Dermis microvascular lymphatic vessel endothelial cell (primary cell): ENCODE measurements around the gene LFNG. TPM values are rescaled to one million over a fixed set of nuclear protein-coding genes. Genes with fewer than 3 reads are reported as not detected.

Experiments used
- DNase-seq, 2 donors: peaks; one replicate each; pipeline versions ENCODE4 v3.0.0 to v3.0.0-alpha.2; 2010; ENCODE audit warnings: low read depth in 2 of 2
- total RNA-seq: library from RNA; depleted of rRNA; stranded (reverse); fragments of >200 nt; gene quantifications from 2 replicates; pipeline ENCODE4 v1.2.1, GENCODE V29; 2014

LFNG gene
- total RNA-seq, 1 donor from 2014 or later, result 19.5 TPM

- DNase-seq, result no peak
These were observed 36.7 kb upstream of the LFNG start for GRCh38 chr7:2482725-2483451.

- no peak for DNase-seq
These were observed 36.1 kb upstream of the LFNG start for GRCh38 chr7:2483494-2483893.

- no peak for DNase-seq
These were observed 34.7 kb upstream of the LFNG start for GRCh38 chr7:2484868-2485267.

- DNase-seq, result no peak
These were observed 31.8 kb upstream of the LFNG start for GRCh38 chr7:2487586-2488271.

- no peak for DNase-seq
These were observed 31.3 kb upstream of the LFNG start for GRCh38 chr7:2488272-2488645.

GRCh38 chr7:2488681-2489080, 30.9 kb upstream of the LFNG start:
- no peak for DNase-seq

GRCh38 chr7:2490181-2490651, 29.4 kb upstream of the LFNG start:
- no peak for DNase-seq

- DNase-seq, result no peak
These were observed 27.5 kb upstream of the LFNG start for GRCh38 chr7:2492038-2492437.

GRCh38 chr7:2493205-2494164, 26.1 kb upstream of the LFNG start:
- no peak for DNase-seq

GRCh38 chr7:2494191-2495130, 25.1 kb upstream of the LFNG start:
- no peak for DNase-seq

- no peak for DNase-seq
These were observed 23.9 kb upstream of the LFNG start for GRCh38 chr7:2495418-2496299.

GRCh38 chr7:2496375-2496774, 23.2 kb upstream of the LFNG start:
- no peak for DNase-seq

- no peak for DNase-seq
These were observed 22.5 kb upstream of the LFNG start for GRCh38 chr7:2497065-2497464.

- DNase-seq, result no peak
These were observed 21.9 kb upstream of the LFNG start for GRCh38 chr7:2497500-2498336.

GRCh38 chr7:2498708-2499107, 20.9 kb upstream of the LFNG start:
- no peak for DNase-seq

GRCh38 chr7:2499181-2499580, 20.4 kb upstream of the LFNG start:
- no peak for DNase-seq

- DNase-seq, result no peak
These were observed 19.7 kb upstream of the LFNG start for GRCh38 chr7:2499719-2500430.

GRCh38 chr7:2500701-2501100, 18.9 kb upstream of the LFNG start:
- no peak for DNase-seq
